H1 (cell line): ENCODE data around the gene LYPD4. TPM values are rescaled to one million over a fixed set of nuclear protein-coding genes. Genes with fewer than 3 reads are reported as not detected.

Experiments used
- CTCF ChIA-PET: fragments of 300-600 bp; sonication (Branson Sonifier 250); formaldehyde crosslinking; loops from one replicate; lab custom pipeline; 2021; ENCODE audit not compliant: partially characterized antibody; lab: Charles Lee
- POLR2A ChIA-PET: fragments of 300-600 bp; sonication (Branson Sonifier 250); formaldehyde crosslinking; loops from one replicate; lab custom pipeline; 2021; ENCODE audit warnings: inconsistent platforms; ENCODE audit not compliant: partially characterized antibody; lab: Charles Lee
- DNase-seq, 2 experiments: peaks; one replicate each; pipeline versions ENCODE4 v3.0.0 to v3.0.0-alpha.2; 2010 to 2022; ENCODE audit warnings: low spot score in 2 of 2, low read depth in 1 of 2, mixed read lengths in 1 of 2
- FAIRE-seq: peaks from 2 replicates; lab custom pipeline; 2011; peaks lifted over from hg19 to GRCh38; lab: Jason Lieb, UNC
- H2AFZ ChIP-seq: 2 replicates; pipeline ENCODE4 v1.8.1; 2012; ENCODE audit warnings: low read length, inconsistent platforms
- H2AK5ac ChIP-seq: 2 replicates; pipeline ENCODE4 v1.6.1; 2013; ENCODE audit warnings: low read depth, low read length
- H2BK120ac ChIP-seq: replicated peaks from 2 replicates; pipeline ENCODE3; 2013; ENCODE audit warnings: low read depth, low read length, inconsistent platforms
- H2BK12ac ChIP-seq: 2 replicates; pipeline ENCODE4 v1.6.1; 2013; ENCODE audit warnings: low read depth, low read length
- H2BK15ac ChIP-seq: 2 replicates; pipeline ENCODE4 v1.6.1; 2013; ENCODE audit warnings: low read length
- H2BK20ac ChIP-seq: 2 replicates; pipeline ENCODE4 v1.6.1; 2013; ENCODE audit warnings: low read length
- H2BK5ac ChIP-seq: 2 replicates; pipeline ENCODE4 v1.6.1; 2013; ENCODE audit warnings: low read depth, low read length
- H3K14ac ChIP-seq: 2 replicates; pipeline ENCODE4 v1.6.1; 2013; ENCODE audit warnings: inconsistent platforms; ENCODE audit not compliant: insufficient read length
- H3K18ac ChIP-seq: 2 replicates; pipeline ENCODE4 v1.6.1; 2013; ENCODE audit warnings: low read length; ENCODE audit errors: extremely low read depth
- H3K23ac ChIP-seq: 2 replicates; pipeline ENCODE4 v1.6.1; 2013; ENCODE audit warnings: inconsistent platforms; ENCODE audit not compliant: insufficient read length
- H3K23me2 ChIP-seq: 2 replicates; pipeline ENCODE4 v1.6.1; 2013; ENCODE audit warnings: low read depth, low read length
- H3K27ac ChIP-seq: 2 replicates; pipeline ENCODE4 v1.6.1; 2011; ENCODE audit warnings: low read depth, low read length, inconsistent platforms
- H3K27me3 ChIP-seq, 4 experiments: replicated peaks in 1 of 4; 1 replicate in 1 of 4; 2 replicates in 3 of 4; pipeline versions ENCODE4 v1.6.1 to v1.8.1; 2011 to 2013; ENCODE audit warnings: low read length in 3 of 4, mild to moderate bottlenecking in 3 of 4, inconsistent platforms in 2 of 4, mixed read lengths in 2 of 4, moderate library complexity in 1 of 4; ENCODE audit not compliant: control insufficient read depth in 3 of 4, insufficient read depth in 3 of 4; ENCODE audit errors: extremely low read depth in 1 of 4
- H3K36me3 ChIP-seq, 4 experiments: 2 replicates each; pipeline versions ENCODE4 v1.6.1 to v1.8.1; 2011 to 2013; ENCODE audit warnings: mild to moderate bottlenecking in 4 of 4, low read length in 3 of 4, moderate library complexity in 2 of 4, control low read depth in 1 of 4, inconsistent platforms in 1 of 4; ENCODE audit not compliant: insufficient read depth in 4 of 4, control insufficient read depth in 2 of 4
- H3K4ac ChIP-seq: replicated peaks from 2 replicates; pipeline ENCODE3; 2013; ENCODE audit warnings: low read length, low read depth, mixed read lengths, inconsistent platforms; ENCODE audit not compliant: insufficient read length
- H3K4me1 ChIP-seq, 4 experiments: replicated peaks in 1 of 4; 1 replicate in 1 of 4; 2 replicates in 3 of 4; pipeline versions ENCODE4 v1.6.1 to v1.8.1; 2011 to 2013; ENCODE audit warnings: low read length in 3 of 4, inconsistent platforms in 2 of 4, mixed read lengths in 1 of 4; ENCODE audit not compliant: insufficient read depth in 4 of 4, control insufficient read depth in 3 of 4
- H3K4me2 ChIP-seq, 2 experiments: 2 replicates each; pipeline versions ENCODE4 v1.6.1 to v1.8.1; 2011 to 2013; ENCODE audit warnings: low read depth in 2 of 2, low read length in 2 of 2, control low read depth in 1 of 2, inconsistent platforms in 1 of 2, mild to moderate bottlenecking in 1 of 2; ENCODE audit not compliant: insufficient read depth in 1 of 2
- H3K4me3 ChIP-seq, 4 experiments: fragments of 200-600, 300-600 bp in 1 of 4; sonication (generic), shearing (Covaris generic), sonication (Bioruptor Twin) in 1 of 4; 2 replicates each; pipeline versions ENCODE4 v1.5.1 to v1.8.1; 2011 to 2016; ENCODE audit warnings: low read length in 4 of 4, low read depth in 3 of 4, control low read depth in 2 of 4, inconsistent platforms in 2 of 4, mild to moderate bottlenecking in 2 of 4, mixed read lengths in 1 of 4, moderate library complexity in 1 of 4; ENCODE audit not compliant: insufficient read depth in 2 of 4; ENCODE audit errors: extremely low read depth in 1 of 4
- H3K56ac ChIP-seq: replicated peaks from 2 replicates; pipeline ENCODE3; 2013; ENCODE audit warnings: low read depth, mild to moderate bottlenecking, mixed read lengths, low read length, inconsistent platforms; ENCODE audit not compliant: insufficient read length
- H3K79me1 ChIP-seq: 2 replicates; pipeline ENCODE4 v1.6.1; 2013; ENCODE audit warnings: low read depth, low read length, control low read depth
- H3K79me2 ChIP-seq, 2 experiments: 2 replicates each; pipeline versions ENCODE4 v1.6.1 to v1.8.1; 2012 to 2013; ENCODE audit warnings: low read length in 2 of 2, mild to moderate bottlenecking in 2 of 2, inconsistent platforms in 1 of 2; ENCODE audit not compliant: insufficient read depth in 2 of 2, control insufficient read depth in 1 of 2
- H3K9ac ChIP-seq, 4 experiments: replicated peaks in 1 of 4; 1 replicate in 1 of 4; 2 replicates in 3 of 4; pipeline versions ENCODE4 v1.6.1 to v1.8.1; 2011 to 2013; ENCODE audit warnings: low read depth in 3 of 4, low read length in 3 of 4, control low read depth in 2 of 4, mild to moderate bottlenecking in 2 of 4, moderate library complexity in 2 of 4, inconsistent platforms in 1 of 4; ENCODE audit errors: extremely low read depth in 1 of 4
- H3K9me3 ChIP-seq, 2 experiments: 2 replicates each; pipeline versions ENCODE4 v1.6.1 to v1.8.1; 2012 to 2013; ENCODE audit warnings: mild to moderate bottlenecking in 2 of 2, moderate library complexity in 2 of 2, control low read depth in 1 of 2, inconsistent platforms in 1 of 2, low read depth in 1 of 2, low read length in 1 of 2, mixed read lengths in 1 of 2; ENCODE audit not compliant: insufficient read depth in 2 of 2
- H4K20me1 ChIP-seq, 2 experiments: replicated peaks in 1 of 2; 2 replicates each; pipeline versions ENCODE3 to v1.8.1; 2011 to 2013; ENCODE audit warnings: inconsistent platforms in 2 of 2, low read length in 2 of 2, mild to moderate bottlenecking in 1 of 2; ENCODE audit not compliant: insufficient read depth in 2 of 2, control insufficient read depth in 1 of 2
- H4K5ac ChIP-seq: 2 replicates; pipeline ENCODE4 v1.6.1; 2013; ENCODE audit warnings: low read length, low read depth, mixed read lengths, inconsistent platforms; ENCODE audit not compliant: insufficient read length
- H4K8ac ChIP-seq: 2 replicates; pipeline ENCODE4 v1.8.0; 2013; ENCODE audit warnings: mild to moderate bottlenecking, moderate library complexity, low read length, inconsistent platforms; ENCODE audit not compliant: insufficient read depth; ENCODE audit errors: extremely low read depth
- H4K91ac ChIP-seq: replicated peaks from 2 replicates; pipeline ENCODE3; 2013; ENCODE audit warnings: low read length, mixed read lengths, inconsistent platforms; ENCODE audit not compliant: insufficient read length
- CBX5 ChIP-seq: fragments of 300-800, 300-1000 bp; sonication (generic); IDR thresholded peaks from 2 replicates; pipeline ENCODE4 v1.7.1; 2016; ENCODE audit warnings: antibody characterized with exemption, low read length, low read depth
- CEBPB ChIP-seq: IDR thresholded peaks from 2 replicates; pipeline ENCODE4 v1.6.1; 2012; ENCODE audit warnings: low read depth, low read length
- CHD2 ChIP-seq: IDR thresholded peaks from 2 replicates; pipeline ENCODE4 v1.6.1; 2012; ENCODE audit warnings: low read length, improper control_type of control experiment
- HDAC2 ChIP-seq, 2 experiments: fragments of 300-600 bp in 1 of 2; sonication (generic) in 1 of 2; IDR thresholded peaks; 2 replicates each; pipeline ENCODE4 v1.6.1; 2011 to 2012; ENCODE audit warnings: low read depth in 2 of 2, low read length in 2 of 2, mild to moderate bottlenecking in 2 of 2, moderate library complexity in 2 of 2, borderline replicate concordance in 1 of 2, inconsistent platforms in 1 of 2
- KDM1A ChIP-seq: fragments of 200-600, 300-600 bp; sonication (generic); IDR thresholded peaks from 2 replicates; pipeline ENCODE4 v1.7.1; 2016; ENCODE audit warnings: mild to moderate bottlenecking, low read length, borderline replicate concordance
- NANOG ChIP-seq: IDR thresholded peaks from 2 replicates; pipeline ENCODE4 v1.6.1; 2011; ENCODE audit warnings: low read length, low read depth, mild to moderate bottlenecking, inconsistent platforms; ENCODE audit not compliant: insufficient read depth, poor library complexity, severe bottlenecking
- NRF1 ChIP-seq: IDR thresholded peaks from 2 replicates; pipeline ENCODE4 v1.6.1; 2011; ENCODE audit warnings: mild to moderate bottlenecking, low read depth, low read length, improper control_type of control experiment
- RBBP5 ChIP-seq: IDR thresholded peaks from 2 replicates; pipeline ENCODE4 v1.7.1; 2012; ENCODE audit warnings: low read depth, mild to moderate bottlenecking, inconsistent platforms, low read length, moderate library complexity, borderline replicate concordance
- RXRA ChIP-seq: IDR thresholded peaks from 2 replicates; pipeline ENCODE4 v1.6.1; 2011; ENCODE audit warnings: low read depth, mild to moderate bottlenecking, low read length, moderate library complexity; ENCODE audit not compliant: insufficient read depth
- SIRT6 ChIP-seq: IDR thresholded peaks from one replicate; pipeline ENCODE4 v1.7.1; 2012; ENCODE audit warnings: low read length, inconsistent platforms
- SP2 ChIP-seq: IDR thresholded peaks from 2 replicates; pipeline ENCODE4 v1.6.1; 2012; ENCODE audit warnings: mild to moderate bottlenecking, low read length, inconsistent platforms
- SRF ChIP-seq: IDR thresholded peaks from 2 replicates; pipeline ENCODE4 v1.6.1; 2011; ENCODE audit warnings: mild to moderate bottlenecking, low read depth, low read length, moderate library complexity
- WGBS, 2 experiments: shearing (Covaris generic) in 1 of 2; methylation state at CpG; one replicate each; pipeline versions ENCODE4 v1.1.6 to v1.1.7; 2013 to 2015; ENCODE audit warnings: low lambda C conversion rate in 2 of 2, mixed read lengths in 2 of 2, inconsistent platforms in 1 of 2, low coverage in 1 of 2, missing lambda C conversion rate in 1 of 2; ENCODE audit not compliant: insufficient replicate concordance in 2 of 2, insufficient coverage in 1 of 2, insufficient read length in 1 of 2; ENCODE audit errors: extremely low coverage in 1 of 2, missing lambda C conversion rate in 1 of 2; 5-methylcytosine and 5-hydroxymethylcytosine counted together
- polyA plus RNA-seq, 7 experiments: library from polyadenylated mRNA; depleted of rRNA in 3 of 7; stranded (reverse) in 5 of 7; unstranded in 2 of 7; fragments of >200 nt in 5 of 7; fragments of 200-250 nt in 2 of 7; gene quantifications; 1 replicate in 5 of 7; 2 replicates in 1 of 7; 4 replicates in 1 of 7; pipeline versions ENCODE4 v1.2.1 to v1.2.3, GENCODE V29; 2011 to 2013; ENCODE audit warnings: missing spikeins in 2 of 7, mixed read lengths in 2 of 7
- total RNA-seq: library from RNA; stranded (reverse); fragmentation: NEBNext Ultra II Directional; extraction: Animal tissue kit (Norgen Biotek cat#: 25700); gene quantifications from 2 replicates; pipeline ENCODE4 v1.2.1, GENCODE V29; 2021

LYPD4 gene
- total and polyA plus RNA-seq, 2 of the 8 experiments (the other 6 are each of a cell fraction or from before 2014, with no cell fraction given), result 0.06 TPM; not detected in 1

GRCh38 chr19:41839211-41839610 is 5.3 kb downstream of the LYPD4 start:
- DNase-seq (no peak), FAIRE-seq (no peak)
- Histone ChIP-seq H4K91ac (no peak overlapping the region), H4K5ac (no peak overlapping the region), H3K14ac (no peak overlapping the region), H3K36me3 (no peaks in the 10 kb centered on the region), H3K4me3 (no peak overlapping the region), H3K23ac (no peak overlapping the region), H3K27ac (no peak overlapping the region), H3K4me1 (no peaks in the 10 kb centered on the region; a peak in 1 of 7 replicates), H2BK120ac (no peak overlapping the region), H2BK15ac (no peak overlapping the region), H2BK5ac (no peak overlapping the region), H2BK20ac (no peak overlapping the region), H3K9ac (no peak overlapping the region; a peak in 2 of 7 replicates), H3K4ac (no peak overlapping the region), H3K18ac (no peak overlapping the region), H3K4me2 (no peak overlapping the region), H3K79me2 (no peaks in the 10 kb centered on the region), H2BK12ac (no peak overlapping the region), H3K79me1 (no peaks in the 10 kb centered on the region), H3K9me3 (peaks cover 4 to 24% of the 10 kb centered on the region in 2 experiments; a peak in 3 of 4 replicates), H4K20me1 (no peaks in the 10 kb centered on the region), H3K56ac (no peak overlapping the region), H3K23me2 (no peaks in the 10 kb centered on the region), H2AFZ (no peak overlapping the region), H4K8ac (no peak overlapping the region), H2AK5ac (no peak overlapping the region), H3K27me3 (no peaks in the 10 kb centered on the region; a peak in 1 of 7 replicates)
- ChIA-PET POLR2A (interaction anchor here (0.6 to 1.0 kb wide), 2 partner anchors 22 to 419 kb away, joined by 4 read pairs; no protein-coding TSS in a partner anchor), CTCF (interaction anchor here (1.5 to 5.0 kb wide), 2 partner anchors 13 to 118 kb away, joined by 3 to 31 read pairs; no protein-coding TSS in a partner anchor)
- WGBS, 2 experiments, result 41% methylated on average over 2 of the region's 2 CpGs; no CpG with 5 or more reads in 1 of the 2 experiments
- TF ChIP-seq NANOG, result no peak
- TF ChIP-seq CBX5, result no peak
- TF ChIP-seq SRF, result no peak
- TF ChIP-seq RBBP5, result no peak
- TF ChIP-seq CEBPB, result no peak
- no peak for TF ChIP-seq KDM1A
- TF ChIP-seq NRF1, result no peak
- TF ChIP-seq HDAC2 (IDR thresholded peaks at IDR 0.05; ENCODE audit: borderline replicate concordance in 1 of 2, low read depth in 2 of 2, low read length in 2 of 2), result no peak
- no peak for TF ChIP-seq SP2
- TF ChIP-seq CHD2, result no peak
- TF ChIP-seq RXRA, result no peak
- TF ChIP-seq SIRT6, result no peak
